HPDE6-E6E7 (cell line): ENCODE results near the gene XPO4.
A peak's percentile ranks its signal among the peaks of the same experiment; 100 is the strongest.
"Not testable (repeated sequence)": the region's sequence is repeated elsewhere in the genome, so short reads cannot be mapped to it uniquely, and the experiment has no call there.

Experiments
- DNase-seq: peaks from one replicate; pipeline ENCODE4 v3.0.0; 2011; ENCODE audit warnings: missing footprints; ENCODE audit errors: extremely low spot score

XPO4 gene

GRCh38 chr13:20902438-20903163, at the start of gene XPO4:
TSS of gene XPO4 (minus strand) at chr13:20902746. CDS start at chr13:20902738, 8 bp downstream.
- peak; percentile 23 for DNase-seq

GRCh38 chr13:20948001-20948400, 45.5 kb upstream of the XPO4 start:
- not testable (repeated sequence) for DNase-seq

GRCh38 chr13:20945952-20946383, 43.4 kb upstream of the XPO4 start:
- no peak for DNase-seq

- DNase-seq: no peak
Measured at GRCh38 chr13:20942938-20943559, 40.5 kb upstream of the XPO4 start.

GRCh38 chr13:20940511-20940910, 38.0 kb upstream of the XPO4 start:
- DNase-seq: not testable (repeated sequence)

- no peak for DNase-seq
Measured at GRCh38 chr13:20940083-20940482, 37.5 kb upstream of the XPO4 start.

GRCh38 chr13:20939662-20940061, 37.1 kb upstream of the XPO4 start:
- no peak for DNase-seq

GRCh38 chr13:20938302-20938701, 35.8 kb upstream of the XPO4 start:
- DNase-seq: no peak

GRCh38 chr13:20927596-20928257, 25.2 kb upstream of the XPO4 start:
- no peak for DNase-seq

GRCh38 chr13:20925395-20925790, 22.8 kb upstream of the XPO4 start:
- DNase-seq: not testable (repeated sequence)

GRCh38 chr13:20924758-20925394, 22.3 kb upstream of the XPO4 start:
- no peak for DNase-seq

GRCh38 chr13:20923272-20923671, 20.7 kb upstream of the XPO4 start:
- no peak for DNase-seq

GRCh38 chr13:20921572-20921971, 19.0 kb upstream of the XPO4 start:
- DNase-seq: no peak

- DNase-seq: not testable (repeated sequence)
Measured at GRCh38 chr13:20915676-20916075, 13.1 kb upstream of the XPO4 start.

GRCh38 chr13:20911037-20911436, 8.5 kb upstream of the XPO4 start:
- DNase-seq: no peak

GRCh38 chr13:20908714-20909497, 6.4 kb upstream of the XPO4 start:
- DNase-seq: no peak

- no peak for DNase-seq
Measured at GRCh38 chr13:20904908-20905307, 2.4 kb upstream of the XPO4 start.

GRCh38 chr13:20903164-20903475, 574 bp upstream of the XPO4 start:
- DNase-seq: no peak

- DNase-seq: no peak
Measured at GRCh38 chr13:20901668-20902437, 693 bp downstream of the XPO4 start.

- no peak for DNase-seq
Measured at GRCh38 chr13:20894245-20894644, 8.3 kb downstream of the XPO4 start.

GRCh38 chr13:20891768-20892167, 10.8 kb downstream of the XPO4 start:
- DNase-seq: no peak
